ENCODE results near the gene HCFC1.
"Not testable (repeated sequence)": the region's sequence is repeated elsewhere in the genome, so short reads cannot be mapped to it uniquely, and the experiment has no call there.

Gene HCFC1

GRCh38 chrX:154006947-154007346 is 35.3 kb upstream of the HCFC1 start:
- DNase-seq: no peak

GRCh38 chrX:154004315-154004714 is 32.7 kb upstream of the HCFC1 start:
- no peak for DNase-seq

GRCh38 chrX:154002215-154002719 is 30.6 kb upstream of the HCFC1 start:
- peak; percentile 84 for DNase-seq

GRCh38 chrX:154000051-154000450 is 28.4 kb upstream of the HCFC1 start:
- no peak for DNase-seq

GRCh38 chrX:153999359-154000037 is 27.9 kb upstream of the HCFC1 start:
- DNase-seq: no peak

- no peak for DNase-seq
These were observed 23.9 kb upstream of the HCFC1 start for GRCh38 chrX:153995504-153995903.

GRCh38 chrX:153994398-153994797 is 22.8 kb upstream of the HCFC1 start:
- not testable (repeated sequence) for DNase-seq

- no peak for DNase-seq
These were observed 22.4 kb upstream of the HCFC1 start for GRCh38 chrX:153993978-153994377.

GRCh38 chrX:153993079-153993478 is 21.5 kb upstream of the HCFC1 start:
- peak; percentile 16 for DNase-seq

- no peak for DNase-seq
These were observed 20.6 kb upstream of the HCFC1 start for GRCh38 chrX:153992180-153992579.

GRCh38 chrX:153991013-153991580 is 19.5 kb upstream of the HCFC1 start:
- no peak for DNase-seq

GRCh38 chrX:153989973-153990655 is 18.5 kb upstream of the HCFC1 start:
- DNase-seq: no peak

GRCh38 chrX:153988493-153988892 is 16.9 kb upstream of the HCFC1 start:
- no peak for DNase-seq

- DNase-seq: no peak
These were observed 12.9 kb upstream of the HCFC1 start for GRCh38 chrX:153984351-153985178.

- no peak for DNase-seq
These were observed 11.7 kb upstream of the HCFC1 start for GRCh38 chrX:153983321-153983801.

- no peak for DNase-seq
These were observed 10.3 kb upstream of the HCFC1 start for GRCh38 chrX:153981771-153982533.

GRCh38 chrX:153981231-153981630 is 9.6 kb upstream of the HCFC1 start:
- DNase-seq: no peak

- DNase-seq: not testable (repeated sequence)
These were observed 8.8 kb upstream of the HCFC1 start for GRCh38 chrX:153980394-153980793.

GRCh38 chrX:153974726-153975286 is 3.2 kb upstream of the HCFC1 start:
- DNase-seq: no peak

- peak; percentile 40 for DNase-seq
These were observed 2.5 kb upstream of the HCFC1 start for GRCh38 chrX:153974003-153974725.

Measured in NCI-H146 (cell line).